IMR-90 (cell line): ENCODE results near the gene PPP2R2D. TPM values are rescaled to one million over a fixed set of nuclear protein-coding genes. Genes with fewer than 3 reads are reported as not detected.

Experiments
- ATAC-seq: fragments of 200-7000 bp; cut with Tn5 transposase; 2 replicates; pipeline ENCODE4 v1.9.1; 2020; ENCODE audit warnings: low read depth, mild to moderate bottlenecking, moderate library complexity
- BruUV-seq: library from RNA; stranded (reverse); fragments of 400-500 nt; replicated peaks from 2 replicates; lab custom pipeline; 2021; lab: Mats Ljungman, UMichigan
- CTCF ChIA-PET: fragments of 300-600 bp; formaldehyde crosslinking; extraction: SDS; loops from one replicate; lab custom pipeline; 2021; ENCODE audit warnings: antibody characterized with exemption; lab: Yijun Ruan, JAX
- POLR2A ChIA-PET: fragments of 300-600 bp; sonication (Branson Sonifier 250); formaldehyde crosslinking; loops from one replicate; lab custom pipeline; 2022; ENCODE audit warnings: antibody characterized with exemption; ENCODE audit not compliant: unreplicated experiment; lab: Charles Lee
- DNase-seq: peaks from one replicate; pipeline ENCODE4 v3.0.0; 2013
- H2AFZ ChIP-seq: replicated peaks from 2 replicates; pipeline ENCODE3; 2013; ENCODE audit warnings: low read length, mild to moderate bottlenecking; ENCODE audit not compliant: poor library complexity
- H2AK5ac ChIP-seq: 2 replicates; pipeline ENCODE4 v1.6.1; 2013; ENCODE audit warnings: low read depth, low read length, inconsistent platforms
- H2AK9ac ChIP-seq: replicated peaks from 2 replicates; pipeline ENCODE3; 2013; ENCODE audit warnings: mild to moderate bottlenecking, low read depth, low read length, moderate library complexity; ENCODE audit not compliant: poor library complexity
- H2BK120ac ChIP-seq: 2 replicates; pipeline ENCODE4 v1.6.1; 2013; ENCODE audit warnings: low read depth, low read length, inconsistent platforms
- H2BK15ac ChIP-seq: 3 replicates; pipeline ENCODE4 v1.6.1; 2013; ENCODE audit warnings: low read depth, low read length, inconsistent platforms
- H2BK20ac ChIP-seq: 2 replicates; pipeline ENCODE4 v1.6.1; 2013; ENCODE audit warnings: low read depth, mild to moderate bottlenecking, inconsistent platforms, low read length, moderate library complexity
- H2BK5ac ChIP-seq: 2 replicates; pipeline ENCODE4 v1.6.1; 2013; ENCODE audit warnings: mild to moderate bottlenecking, low read depth, low read length, inconsistent platforms; ENCODE audit not compliant: poor library complexity, severe bottlenecking
- H3K14ac ChIP-seq: replicated peaks from 2 replicates; pipeline ENCODE4 v1.6.1; 2013; ENCODE audit warnings: low read depth, low read length, inconsistent platforms
- H3K18ac ChIP-seq: 2 replicates; pipeline ENCODE4 v1.6.1; 2013; ENCODE audit warnings: low read depth, low read length, control low read depth
- H3K23ac ChIP-seq: 2 replicates; pipeline ENCODE4 v1.6.1; 2013; ENCODE audit warnings: low read depth, low read length, inconsistent platforms
- H3K27ac ChIP-seq: 2 replicates; pipeline ENCODE4 v1.5.1; 2013; ENCODE audit warnings: mild to moderate bottlenecking, control low read depth, low read length; ENCODE audit not compliant: insufficient read depth
- H3K27me3 ChIP-seq: 2 replicates; pipeline ENCODE4 v1.6.1; 2013; ENCODE audit warnings: low read length; ENCODE audit not compliant: control insufficient read depth, insufficient read depth
- H3K36me3 ChIP-seq: 2 replicates; pipeline ENCODE4 v1.6.1; 2013; ENCODE audit warnings: low read length, mixed read lengths; ENCODE audit not compliant: control insufficient read depth, insufficient read depth
- H3K4ac ChIP-seq: 2 replicates; pipeline ENCODE4 v1.6.1; 2013; ENCODE audit warnings: low read depth, low read length, inconsistent platforms
- H3K4me1 ChIP-seq: 2 replicates; pipeline ENCODE4 v1.6.1; 2013; ENCODE audit warnings: low read length, mixed read lengths; ENCODE audit not compliant: control insufficient read depth, insufficient read depth
- H3K4me2 ChIP-seq: 2 replicates; pipeline ENCODE4 v1.6.1; 2013; ENCODE audit warnings: low read depth, mild to moderate bottlenecking, control low read depth, low read length, moderate library complexity
- H3K4me3 ChIP-seq: 2 replicates; pipeline ENCODE4 v1.5.1; 2013; ENCODE audit warnings: low read depth, mild to moderate bottlenecking, control low read depth, low read length, moderate library complexity; ENCODE audit not compliant: insufficient read depth
- H3K56ac ChIP-seq: 2 replicates; pipeline ENCODE4 v1.6.1; 2013; ENCODE audit warnings: low read length, inconsistent platforms; ENCODE audit not compliant: insufficient read depth; ENCODE audit errors: extremely low read depth
- H3K79me1 ChIP-seq, 2 experiments: 2 replicates each; pipeline ENCODE4 v1.6.1; 2013; ENCODE audit warnings: low read length in 2 of 2, inconsistent platforms in 1 of 2, low read depth in 1 of 2
- H3K9ac ChIP-seq: 2 replicates; pipeline ENCODE4 v1.6.1; 2013; ENCODE audit warnings: low read depth, low read length, control low read depth
- H3K9me1 ChIP-seq: 2 replicates; pipeline ENCODE4 v1.6.1; 2013; ENCODE audit warnings: low read length, inconsistent platforms; ENCODE audit not compliant: insufficient read depth
- H3K9me3 ChIP-seq: 2 replicates; pipeline ENCODE4 v1.6.1; 2013; ENCODE audit warnings: low read length; ENCODE audit not compliant: control insufficient read depth, insufficient read depth
- H4K20me1 ChIP-seq: 2 replicates; pipeline ENCODE4 v1.6.1; 2013; ENCODE audit warnings: low read length, inconsistent platforms; ENCODE audit not compliant: insufficient read depth
- H4K5ac ChIP-seq: 2 replicates; pipeline ENCODE4 v1.6.1; 2013; ENCODE audit warnings: mild to moderate bottlenecking, low read depth, low read length, control low read depth
- H4K8ac ChIP-seq, 2 experiments: 2 replicates each; pipeline ENCODE4 v1.6.1; 2013; ENCODE audit warnings: low read depth in 2 of 2, low read length in 2 of 2, control low read depth in 1 of 2, inconsistent platforms in 1 of 2
- H4K91ac ChIP-seq: 2 replicates; pipeline ENCODE4 v1.6.1; 2013; ENCODE audit warnings: low read depth, low read length, inconsistent platforms; ENCODE audit not compliant: insufficient read depth
- FOS ChIP-seq: fragments of 150-350 bp; IDR thresholded peaks from 2 replicates; pipeline ENCODE4 v1.6.1; 2016; ENCODE audit warnings: low read depth, low read length
- NFE2L2 ChIP-seq: fragments of 150-350 bp; IDR thresholded peaks from 2 replicates; pipeline ENCODE4 v1.6.1; 2016; ENCODE audit warnings: low read depth, mild to moderate bottlenecking, low read length
- RCOR1 ChIP-seq: IDR thresholded peaks from 2 replicates; pipeline ENCODE4 v1.6.1; 2012; ENCODE audit warnings: mild to moderate bottlenecking, low read length, improper control_type of control experiment; ENCODE audit not compliant: insufficient replicate concordance
- RFX5 ChIP-seq: IDR thresholded peaks from 2 replicates; pipeline ENCODE4 v1.8.0; 2012; ENCODE audit warnings: low read depth, mild to moderate bottlenecking, low read length, moderate library complexity
- WGBS, 2 experiments: methylation state at CpG; one replicate each; pipeline versions ENCODE4 v1.1.5 to v1.1.7; 2013; ENCODE audit warnings: missing lambda C conversion rate in 2 of 2; ENCODE audit not compliant: insufficient read length in 1 of 2; ENCODE audit errors: extremely low coverage in 2 of 2; 5-methylcytosine and 5-hydroxymethylcytosine counted together
- dilution Hi-C: fragments of 300-500 bp; cut with HindIII; formaldehyde crosslinking; loops from one replicate; pipeline ENCODE4 v1.14.3; 2018; ENCODE audit warnings: low sequenced_read_pairs; ENCODE audit not compliant: unreplicated experiment
- in situ Hi-C: fragments of 300-500 bp; cut with MboI; formaldehyde crosslinking; loops from 3 replicates; pipeline ENCODE4 v1.14.3; 2019; ENCODE audit warnings: low sequenced_read_pairs, inconsistent platforms, mixed read lengths
- intact Hi-C: fragments of 100-400 bp; cut with micrococcal nuclease; formaldehyde crosslinking; loops from 2 replicates; pipeline ENCODE4 v1.10.0; 2022
- polyA plus RNA-seq, 3 experiments: library from polyadenylated mRNA; depleted of rRNA; stranded (reverse); fragments of >200 nt; gene quantifications; 2 replicates each; pipeline ENCODE4 v1.2.3, GENCODE V29; 2012; ENCODE audit warnings: low replicate concordance in 1 of 3
- total RNA-seq: library from RNA; depleted of rRNA; stranded (reverse); fragments of >200 nt; gene quantifications from 2 replicates; pipeline ENCODE4 v1.2.3, GENCODE V29; 2012

The PPP2R2D gene
- total and polyA plus RNA-seq, 2 of the 4 experiments (the other 2 are of a cell fraction): 22.8 to 23.8 TPM

- H3K9me3 ChIP-seq: peaks cover 4% of the 10 kb centered on the region; the same call in 1 of the 2 replicates
Measured at GRCh38 chr10:131926253-131926652, 25.4 kb downstream of the PPP2R2D start.

More at GRCh38 chr10:131926253-131926652, 25.4 kb downstream of the PPP2R2D start:
- no TSS peak for BruUV-seq
- no peak overlapping the region for H2AFZ ChIP-seq
- no peak overlapping the region for H3K56ac ChIP-seq
- H2AK9ac ChIP-seq: no peak overlapping the region
- DNase-seq (no peak), ATAC-seq (no peak)
- no peak overlapping the region for H3K4ac ChIP-seq
- H3K27me3 ChIP-seq: no peaks in the 10 kb centered on the region
- no peak overlapping the region for H3K4me2 ChIP-seq
- H4K5ac ChIP-seq: no peak overlapping the region
- H3K23ac ChIP-seq: no peak overlapping the region
- in situ Hi-C loops (no loop called here), intact Hi-C loops (no loop called here), dilution Hi-C loops (no loop called here)
- peaks cover 7% of the 10 kb centered on the region for H3K4me1 ChIP-seq
- H4K8ac ChIP-seq: no peak overlapping the region
- TF ChIP-seq NFE2L2 (no peak), FOS (no peak), RCOR1 (no peak), RFX5 (no peak)
- no peak overlapping the region for H2BK5ac ChIP-seq
- no peak overlapping the region for H3K27ac ChIP-seq
- no peak overlapping the region for H3K4me3 ChIP-seq
- peaks cover 71% of the 10 kb centered on the region for H4K20me1 ChIP-seq
- WGBS, 2 experiments: 100% methylated on average over 1 of the region's 10 CpGs; no CpG with 5 or more reads in 1 of the 2 experiments
- H4K91ac ChIP-seq: no peak overlapping the region
- H2BK20ac ChIP-seq: no peak overlapping the region
- H3K9me1 ChIP-seq: peaks cover 24% of the 10 kb centered on the region
- no peak overlapping the region for H2BK15ac ChIP-seq
- ChIA-PET CTCF (no interaction called here), POLR2A (no interaction called here)
- peaks cover 6% of the 10 kb centered on the region for H3K36me3 ChIP-seq
- no peak overlapping the region for H3K14ac ChIP-seq
- no peak overlapping the region for H2BK120ac ChIP-seq
- H2AK5ac ChIP-seq: no peak overlapping the region
- no peak overlapping the region for H3K18ac ChIP-seq
- H3K79me1 ChIP-seq: peaks cover 50 to 72% of the 10 kb centered on the region in 2 experiments
- no peak overlapping the region for H3K9ac ChIP-seq
